HepG2 (cell line): ENCODE results near the gene IFNAR1.

Experiments
- CBX2 ChIP-seq, 2 experiments: fragments of 200-600 bp in 1 of 2; sonication (generic); formaldehyde crosslinking in 1 of 2; IDR thresholded peaks; 2 replicates each; pipeline versions ENCODE4 v1.7.0 to v1.8.1; 2018 to 2022; ENCODE audit warnings: low read depth in 2 of 2, low read length in 1 of 2, mild to moderate bottlenecking in 1 of 2, missing genetic modification reagents in 1 of 2
- CTCF ChIP-seq: sonication (generic); formaldehyde crosslinking; IDR thresholded peaks from 2 replicates; pipeline ENCODE4 v1.5.0; 2020; ENCODE audit warnings: mild to moderate bottlenecking, missing genetic modification reagents, moderate library complexity
- MAFF ChIP-seq: IDR thresholded peaks from 2 replicates; pipeline ENCODE4 v1.6.1; 2011; ENCODE audit warnings: low read depth, low read length, improper control_type of control experiment
- NBN ChIP-seq: fragments of 450-650 bp; conservative IDR thresholded peaks from 2 replicates; pipeline ENCODE4 v1.6.1; 2017
- POLR2AphosphoS5 ChIP-seq: IDR thresholded peaks from 2 replicates; pipeline ENCODE4 v1.6.1; 2012; ENCODE audit warnings: low read depth, low read length
- U2AF1 ChIP-seq: fragments of 200-400 bp; formaldehyde crosslinking; optimal IDR thresholded peaks from 2 replicates; pipeline ENCODE3; 2017; ENCODE audit warnings: mild to moderate bottlenecking, low read depth, low read length
- ZNF552 ChIP-seq: sonication (generic); formaldehyde crosslinking; IDR thresholded peaks from 2 replicates; pipeline ENCODE4 v1.9.0; 2022; ENCODE audit warnings: missing genetic modification reagents, mild to moderate bottlenecking, borderline replicate concordance
- ZNF841 ChIP-seq: sonication (generic); formaldehyde crosslinking; IDR thresholded peaks from 2 replicates; pipeline ENCODE4 v1.8.1; 2023; ENCODE audit warnings: missing genetic modification reagents, borderline replicate concordance

- no peak for TF ChIP-seq MAFF
- no peak for TF ChIP-seq POLR2AphosphoS5
- no peak for TF ChIP-seq CTCF
- TF ChIP-seq NBN, result no peak
- TF ChIP-seq ZNF841 (CRISPR knock-in tag), result no peak
- TF ChIP-seq U2AF1, result no peak
- TF ChIP-seq CBX2 (IDR thresholded peaks at IDR 0.05; ENCODE audit: low read depth, low read length), result no peak
- TF ChIP-seq CBX2 (CRISPR knock-in tag; IDR thresholded peaks at IDR 0.05; ENCODE audit: low read depth), result no peak
- no peak for TF ChIP-seq ZNF552 (CRISPR knock-in tag)
Observed at GRCh38 chr21:33308586-33309490, 15.9 kb upstream of the IFNAR1 start.
